ENCODE measurements around the gene CRK.

The CRK gene

DNA sequence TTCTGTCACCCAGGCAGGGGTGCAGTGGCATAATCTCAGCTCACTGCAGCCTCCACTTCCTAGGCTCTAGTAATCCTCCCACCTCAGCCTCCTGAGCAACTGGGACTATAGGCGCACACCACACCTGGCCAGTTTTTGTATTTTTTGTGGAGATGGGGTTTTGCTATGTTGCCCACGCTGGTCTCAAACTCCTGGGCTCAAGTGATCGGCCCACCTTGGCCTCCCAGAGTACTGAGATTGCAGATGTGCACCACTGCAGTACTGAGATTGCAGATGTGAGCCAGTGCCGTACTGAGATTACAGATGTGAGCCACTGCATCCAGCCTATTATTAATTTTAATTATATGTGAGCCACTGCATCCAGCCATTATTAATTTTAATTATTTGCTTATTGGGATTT, 13.8 kb downstream of the CRK start:
- peaks cover 18% of the 10 kb centered on the region for H3K36me3 Mint-ChIP-seq (ENCODE audit: low read depth)
- peaks cover 7% of the 10 kb centered on the region for H3K4me1 Mint-ChIP-seq
- no peak overlapping the region for H3K4me3 Mint-ChIP-seq
- H3K27me3 Mint-ChIP-seq (ENCODE audit: low read depth), result no peaks in the 10 kb centered on the region
- TF ChIP-seq, protein P1, sequence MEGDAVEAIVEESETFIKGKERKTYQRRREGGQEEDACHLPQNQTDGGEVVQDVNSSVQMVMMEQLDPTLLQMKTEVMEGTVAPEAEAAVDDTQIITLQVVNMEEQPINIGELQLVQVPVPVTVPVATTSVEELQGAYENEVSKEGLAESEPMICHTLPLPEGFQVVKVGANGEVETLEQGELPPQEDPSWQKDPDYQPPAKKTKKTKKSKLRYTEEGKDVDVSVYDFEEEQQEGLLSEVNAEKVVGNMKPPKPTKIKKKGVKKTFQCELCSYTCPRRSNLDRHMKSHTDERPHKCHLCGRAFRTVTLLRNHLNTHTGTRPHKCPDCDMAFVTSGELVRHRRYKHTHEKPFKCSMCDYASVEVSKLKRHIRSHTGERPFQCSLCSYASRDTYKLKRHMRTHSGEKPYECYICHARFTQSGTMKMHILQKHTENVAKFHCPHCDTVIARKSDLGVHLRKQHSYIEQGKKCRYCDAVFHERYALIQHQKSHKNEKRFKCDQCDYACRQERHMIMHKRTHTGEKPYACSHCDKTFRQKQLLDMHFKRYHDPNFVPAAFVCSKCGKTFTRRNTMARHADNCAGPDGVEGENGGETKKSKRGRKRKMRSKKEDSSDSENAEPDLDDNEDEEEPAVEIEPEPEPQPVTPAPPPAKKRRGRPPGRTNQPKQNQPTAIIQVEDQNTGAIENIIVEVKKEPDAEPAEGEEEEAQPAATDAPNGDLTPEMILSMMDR (IDR thresholded peaks at IDR 0.05; ENCODE audit: unreplicated experiment in 3 of 3), result no peak
- H3K9me3 Mint-ChIP-seq, result no peaks in the 10 kb centered on the region
- no peak overlapping the region for H3K27ac Mint-ChIP-seq

DNA sequence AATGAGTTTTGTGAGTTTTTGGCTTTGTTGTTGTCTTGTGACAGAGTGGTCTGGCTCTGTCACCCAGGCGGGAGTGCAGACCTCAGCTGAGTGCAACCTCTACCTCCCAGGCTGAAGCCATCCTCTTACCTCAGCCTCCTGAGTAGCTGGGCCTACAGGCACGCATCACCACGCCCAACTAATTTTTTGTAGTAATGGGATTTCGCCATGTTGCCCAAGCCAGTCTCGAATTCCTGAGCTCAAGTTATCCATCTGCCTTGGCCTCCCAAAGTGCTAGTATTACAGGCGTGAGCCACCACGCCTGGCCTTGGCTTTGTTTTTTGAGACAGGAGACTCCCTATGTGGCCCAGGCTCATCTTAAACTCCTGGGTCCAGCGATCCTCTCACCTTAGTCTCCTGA, 15.1 kb downstream of the CRK start:
- no peaks in the 10 kb centered on the region for H3K9me3 Mint-ChIP-seq
- H3K27ac Mint-ChIP-seq, result no peak overlapping the region
- H3K36me3 Mint-ChIP-seq (ENCODE audit: low read depth), result peaks cover 21% of the 10 kb centered on the region
- no peak overlapping the region for H3K4me3 Mint-ChIP-seq
- TF ChIP-seq, protein P1 (IDR thresholded peaks at IDR 0.05; ENCODE audit: unreplicated experiment in 3 of 3), result no peak
- no peaks in the 10 kb centered on the region for H3K27me3 Mint-ChIP-seq (ENCODE audit: low read depth)
- peaks cover 7% of the 10 kb centered on the region for H3K4me1 Mint-ChIP-seq

DNA sequence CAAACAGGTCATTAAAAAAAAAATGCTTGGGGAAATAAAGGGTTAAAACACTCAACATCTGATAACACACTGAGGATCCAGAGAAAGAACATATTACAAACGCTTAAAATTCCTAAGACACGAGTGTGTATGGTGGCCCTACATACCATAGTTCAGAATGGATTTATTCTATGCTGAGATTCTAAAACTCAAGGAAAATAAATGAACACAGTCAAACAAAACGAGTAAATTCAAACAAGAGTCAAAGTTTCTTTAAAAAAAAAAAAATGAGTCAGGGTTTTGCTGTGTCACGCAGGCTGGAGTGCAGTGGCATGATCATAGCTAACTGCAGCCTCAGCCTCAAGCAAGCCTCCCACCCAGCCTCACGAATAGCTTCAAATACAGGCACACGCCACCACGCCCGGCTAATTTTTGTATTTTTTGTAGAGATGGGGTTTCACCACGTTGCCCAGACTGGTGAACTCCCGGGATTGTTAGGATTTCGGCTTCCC, 17.4 kb downstream of the CRK start:
- no peak overlapping the region for H3K4me3 Mint-ChIP-seq
- H3K9me3 Mint-ChIP-seq, result no peaks in the 10 kb centered on the region
- peaks cover 28% of the 10 kb centered on the region for H3K36me3 Mint-ChIP-seq (ENCODE audit: low read depth)
- peak overlapping the region in 1 of 3 experiments; percentile 31 for H3K27ac Mint-ChIP-seq
- no peaks in the 10 kb centered on the region for H3K27me3 Mint-ChIP-seq (ENCODE audit: low read depth)
- TF ChIP-seq, protein P1 (IDR thresholded peaks at IDR 0.05; ENCODE audit: unreplicated experiment in 3 of 3), result no peak
- no peaks in the 10 kb centered on the region for H3K4me1 Mint-ChIP-seq

DNA sequence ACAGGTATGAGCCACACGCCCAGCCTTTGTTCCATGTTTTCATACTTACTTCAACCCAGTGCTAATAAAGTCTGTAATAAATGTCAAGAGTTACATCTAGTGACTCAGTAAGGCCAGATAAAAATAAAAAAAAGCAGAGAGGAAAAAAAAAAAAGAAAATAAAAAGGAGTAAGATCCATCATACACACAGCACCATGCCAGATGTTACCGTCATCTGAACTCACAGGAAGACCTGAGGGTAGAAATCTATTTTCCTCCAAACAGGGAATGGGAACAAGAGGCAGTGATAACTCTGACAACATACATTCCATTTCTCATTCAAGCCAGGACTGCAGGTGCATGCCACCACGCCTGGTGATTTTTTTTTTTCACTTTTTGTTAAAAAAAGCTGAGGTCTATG, 20.7 kb downstream of the CRK start:
- no peak overlapping the region for H3K27ac Mint-ChIP-seq
- TF ChIP-seq, protein P1 (IDR thresholded peaks at IDR 0.05; ENCODE audit: unreplicated experiment in 3 of 3), result no peak
- H3K36me3 Mint-ChIP-seq (ENCODE audit: low read depth), result peaks cover 47% of the 10 kb centered on the region
- H3K9me3 Mint-ChIP-seq, result no peaks in the 10 kb centered on the region
- H3K4me1 Mint-ChIP-seq, result no peaks in the 10 kb centered on the region
- H3K27me3 Mint-ChIP-seq (ENCODE audit: low read depth), result no peaks in the 10 kb centered on the region
- no peak overlapping the region for H3K4me3 Mint-ChIP-seq

DNA sequence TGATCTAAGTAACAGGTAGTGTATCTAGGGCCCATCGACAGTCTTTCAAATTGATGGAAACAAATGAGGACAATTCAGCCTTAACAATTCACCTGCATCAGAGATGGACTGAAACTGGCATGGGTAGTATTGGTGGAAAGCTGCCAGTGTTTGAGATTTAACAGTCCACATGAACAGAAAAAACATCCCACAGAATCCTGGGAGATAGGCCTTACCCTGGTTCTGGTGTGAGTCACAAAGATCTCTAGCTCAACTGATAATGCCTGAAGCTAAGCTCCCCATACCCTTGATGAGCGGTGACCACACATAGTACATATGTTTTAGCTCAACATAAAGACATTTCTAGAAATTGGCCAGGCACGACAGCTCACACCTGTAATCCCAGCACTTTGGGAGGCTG, 21.9 kb downstream of the CRK start:
- Mint-ChIP-seq H3K9me3 (no peaks in the 10 kb centered on the region), H3K36me3 (ENCODE audit: low read depth) (peaks cover 54% of the 10 kb centered on the region), H3K4me1 (no peaks in the 10 kb centered on the region), H3K27ac (no peak overlapping the region), H3K4me3 (no peak overlapping the region), H3K27me3 (ENCODE audit: low read depth) (no peaks in the 10 kb centered on the region)
- TF ChIP-seq, protein P1 (IDR thresholded peaks at IDR 0.05; ENCODE audit: unreplicated experiment in 3 of 3), result no peak

DNA sequence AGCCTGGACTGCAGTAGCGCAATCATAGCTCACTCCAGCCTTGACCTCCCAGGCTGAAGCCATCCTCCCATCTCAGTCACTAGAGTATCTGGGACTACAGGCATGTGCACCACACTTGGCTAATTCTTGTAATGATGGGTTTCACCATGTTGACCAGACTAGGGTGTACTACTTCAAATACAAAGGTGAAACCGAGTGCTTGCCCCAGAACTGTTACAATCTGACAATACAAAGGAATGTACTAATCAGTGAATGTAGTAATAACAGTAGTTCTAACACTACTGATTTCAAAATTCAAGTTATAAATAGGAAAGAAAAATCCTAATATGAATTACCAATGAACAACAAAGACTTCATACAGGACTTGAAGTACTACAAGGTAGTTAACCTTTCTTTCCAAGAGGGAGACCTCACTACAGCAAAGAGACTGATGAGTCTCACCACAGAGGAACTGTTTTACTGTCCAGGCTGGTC, 24.4 kb downstream of the CRK start:
- TF ChIP-seq, protein P1 (IDR thresholded peaks at IDR 0.05; ENCODE audit: unreplicated experiment in 3 of 3), result no peak
- H3K27ac Mint-ChIP-seq, result no peak overlapping the region
- no peaks in the 10 kb centered on the region for H3K9me3 Mint-ChIP-seq
- H3K27me3 Mint-ChIP-seq (ENCODE audit: low read depth), result no peaks in the 10 kb centered on the region
- no peaks in the 10 kb centered on the region for H3K4me1 Mint-ChIP-seq
- no peak overlapping the region for H3K4me3 Mint-ChIP-seq
- H3K36me3 Mint-ChIP-seq (ENCODE audit: low read depth), result peaks cover 63% of the 10 kb centered on the region
